ENCODE data around the gene DCC. TPM values are rescaled to one million over a fixed set of nuclear protein-coding genes. Genes with fewer than 3 reads are reported as not detected.

Gene DCC
- total RNA-seq, 1 donor from 2014 or later, result under 0.01 TPM

DNA sequence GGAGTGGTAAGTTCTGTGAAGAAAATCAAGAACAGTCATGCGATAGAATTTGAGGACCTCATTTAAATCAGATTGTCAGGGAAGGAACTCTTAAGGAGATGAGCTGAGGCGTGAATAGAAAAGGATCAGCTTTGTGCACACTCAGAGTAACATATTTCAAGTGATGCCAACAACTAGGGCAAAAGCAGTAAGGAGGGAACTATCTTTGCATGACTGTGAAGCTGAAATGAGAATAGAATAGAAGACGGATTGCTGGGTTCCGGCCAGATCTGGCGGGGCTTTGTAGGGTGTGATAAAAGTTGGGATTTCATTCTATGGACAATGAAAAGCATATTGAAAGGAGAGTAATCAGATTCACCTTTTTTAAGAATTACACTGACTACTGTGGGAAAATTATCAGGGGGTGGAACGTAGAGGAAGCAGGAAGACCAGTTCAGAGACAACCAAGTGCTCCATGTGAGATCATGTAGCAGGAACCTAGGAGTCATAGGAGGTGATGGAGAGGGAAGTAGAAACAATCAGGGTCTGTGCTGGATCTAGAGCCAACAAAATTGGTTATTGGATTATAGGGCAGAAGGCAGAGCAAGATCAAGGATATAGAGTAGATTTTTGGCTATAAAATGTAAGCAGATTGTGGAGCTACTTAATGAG lies 884.3 kb downstream of the DCC start:
- no peaks in the 10 kb centered on the region for H3K36me3 ChIP-seq (ENCODE audit: control insufficient read depth in 3 of 3, insufficient read depth in 3 of 3, low read length in 3 of 3)
- no peaks in the 10 kb centered on the region for H3K4me1 ChIP-seq (ENCODE audit: control insufficient read depth in 3 of 3, insufficient read depth in 3 of 3, low read length in 3 of 3)
- no peak overlapping the region for H3K27ac ChIP-seq (ENCODE audit: low read depth, low read length)
- H3K9me3 ChIP-seq (ENCODE audit: control insufficient read depth in 3 of 3, low read length in 3 of 3), result no peaks in the 10 kb centered on the region
- H3K27me3 ChIP-seq (ENCODE audit: control insufficient read depth in 3 of 3, insufficient read depth in 3 of 3, low read length in 3 of 3), result no peaks in the 10 kb centered on the region
- no peak overlapping the region for H3K4me3 ChIP-seq (ENCODE audit: low read length in 3 of 3)
- no peak overlapping the region for H3K9ac ChIP-seq (ENCODE audit: low read depth in 1 of 3, low read length in 3 of 3)

- H3K9me3 ChIP-seq (ENCODE audit: control insufficient read depth in 3 of 3, low read length in 3 of 3), result no peaks in the 10 kb centered on the region
- no peak overlapping the region for H3K9ac ChIP-seq (ENCODE audit: low read depth in 1 of 3, low read length in 3 of 3)
- no peaks in the 10 kb centered on the region for H3K4me1 ChIP-seq (ENCODE audit: control insufficient read depth in 3 of 3, insufficient read depth in 3 of 3, low read length in 3 of 3)
- no peak overlapping the region for H3K4me3 ChIP-seq (ENCODE audit: low read length in 3 of 3)
- no peaks in the 10 kb centered on the region for H3K27me3 ChIP-seq (ENCODE audit: control insufficient read depth in 3 of 3, insufficient read depth in 3 of 3, low read length in 3 of 3)
- no peak overlapping the region for H3K27ac ChIP-seq (ENCODE audit: low read depth, low read length)
- no peaks in the 10 kb centered on the region for H3K36me3 ChIP-seq (ENCODE audit: control insufficient read depth in 3 of 3, insufficient read depth in 3 of 3, low read length in 3 of 3)
These were observed 885.7 kb downstream of the DCC start for GRCh38 chr18:53225567-53226325.

- Histone ChIP-seq H3K36me3 (ENCODE audit: control insufficient read depth in 3 of 3, insufficient read depth in 3 of 3, low read length in 3 of 3) (no peaks in the 10 kb centered on the region), H3K9me3 (ENCODE audit: control insufficient read depth in 3 of 3, low read length in 3 of 3) (no peaks in the 10 kb centered on the region), H3K9ac (ENCODE audit: low read depth in 1 of 3, low read length in 3 of 3) (no peak overlapping the region), H3K4me3 (ENCODE audit: low read length in 3 of 3) (no peak overlapping the region), H3K27me3 (ENCODE audit: control insufficient read depth in 3 of 3, insufficient read depth in 3 of 3, low read length in 3 of 3) (no peaks in the 10 kb centered on the region), H3K4me1 (ENCODE audit: control insufficient read depth in 3 of 3, insufficient read depth in 3 of 3, low read length in 3 of 3) (no peaks in the 10 kb centered on the region), H3K27ac (ENCODE audit: low read depth, low read length) (no peak overlapping the region)
These were observed 894.6 kb downstream of the DCC start for GRCh38 chr18:53234610-53235009.

GRCh38 chr18:53241161-53241560 lies 901.2 kb downstream of the DCC start:
- no peaks in the 10 kb centered on the region for H3K27me3 ChIP-seq (ENCODE audit: control insufficient read depth in 3 of 3, insufficient read depth in 3 of 3, low read length in 3 of 3)
- H3K9me3 ChIP-seq (ENCODE audit: control insufficient read depth in 3 of 3, low read length in 3 of 3), result no peaks in the 10 kb centered on the region
- no peak overlapping the region for H3K4me3 ChIP-seq (ENCODE audit: low read length in 3 of 3)
- H3K4me1 ChIP-seq (ENCODE audit: control insufficient read depth in 3 of 3, insufficient read depth in 3 of 3, low read length in 3 of 3), result no peaks in the 10 kb centered on the region
- no peak overlapping the region for H3K27ac ChIP-seq (ENCODE audit: low read depth, low read length)
- no peaks in the 10 kb centered on the region for H3K36me3 ChIP-seq (ENCODE audit: control insufficient read depth in 3 of 3, insufficient read depth in 3 of 3, low read length in 3 of 3)
- H3K9ac ChIP-seq (ENCODE audit: low read depth in 1 of 3, low read length in 3 of 3), result no peak overlapping the region

DNA sequence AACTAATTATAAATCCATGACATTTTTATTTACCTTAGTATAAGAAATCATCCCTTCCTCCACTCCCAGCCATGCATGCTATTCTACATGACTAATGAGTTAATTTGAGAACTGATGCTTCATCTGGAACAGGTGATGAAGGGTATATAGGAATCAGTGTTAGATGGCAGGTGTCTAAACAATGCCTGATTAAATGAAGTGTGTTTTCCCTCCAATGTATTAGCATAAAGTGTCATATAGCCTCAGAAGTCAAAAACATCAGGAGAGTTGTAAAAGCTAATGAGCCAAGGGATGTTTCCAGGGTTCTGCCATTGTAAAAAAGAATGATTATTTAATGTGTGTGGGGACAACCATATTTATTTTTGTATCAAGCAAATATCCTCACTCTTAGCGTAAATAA lies 913.8 kb downstream of the DCC start:
- H3K27me3 ChIP-seq (ENCODE audit: control insufficient read depth in 3 of 3, insufficient read depth in 3 of 3, low read length in 3 of 3), result no peaks in the 10 kb centered on the region
- no peak overlapping the region for H3K27ac ChIP-seq (ENCODE audit: low read depth, low read length)
- no peaks in the 10 kb centered on the region for H3K4me1 ChIP-seq (ENCODE audit: control insufficient read depth in 3 of 3, insufficient read depth in 3 of 3, low read length in 3 of 3)

GRCh38 chr18:53254265-53254664 lies 914.3 kb downstream of the DCC start:
- no peak overlapping the region for H3K27ac ChIP-seq (ENCODE audit: low read depth, low read length)
- no peak overlapping the region for H3K9ac ChIP-seq (ENCODE audit: low read depth in 1 of 3, low read length in 3 of 3)
- no peaks in the 10 kb centered on the region for H3K4me1 ChIP-seq (ENCODE audit: control insufficient read depth in 3 of 3, insufficient read depth in 3 of 3, low read length in 3 of 3)
- H3K9me3 ChIP-seq (ENCODE audit: control insufficient read depth in 3 of 3, low read length in 3 of 3), result no peaks in the 10 kb centered on the region
- H3K27me3 ChIP-seq (ENCODE audit: control insufficient read depth in 3 of 3, insufficient read depth in 3 of 3, low read length in 3 of 3), result no peaks in the 10 kb centered on the region
- H3K4me3 ChIP-seq (ENCODE audit: low read length in 3 of 3), result no peak overlapping the region
- no peaks in the 10 kb centered on the region for H3K36me3 ChIP-seq (ENCODE audit: control insufficient read depth in 3 of 3, insufficient read depth in 3 of 3, low read length in 3 of 3)

More for the DNA sequence above, 913.8 kb downstream of the DCC start:
- no peaks in the 10 kb centered on the region for H3K36me3 ChIP-seq (ENCODE audit: control insufficient read depth in 3 of 3, insufficient read depth in 3 of 3, low read length in 3 of 3)
- no peak overlapping the region for H3K4me3 ChIP-seq (ENCODE audit: low read length in 3 of 3)
- no peak overlapping the region for H3K9ac ChIP-seq (ENCODE audit: low read depth in 1 of 3, low read length in 3 of 3)
- no peaks in the 10 kb centered on the region for H3K9me3 ChIP-seq (ENCODE audit: control insufficient read depth in 3 of 3, low read length in 3 of 3)

DNA sequence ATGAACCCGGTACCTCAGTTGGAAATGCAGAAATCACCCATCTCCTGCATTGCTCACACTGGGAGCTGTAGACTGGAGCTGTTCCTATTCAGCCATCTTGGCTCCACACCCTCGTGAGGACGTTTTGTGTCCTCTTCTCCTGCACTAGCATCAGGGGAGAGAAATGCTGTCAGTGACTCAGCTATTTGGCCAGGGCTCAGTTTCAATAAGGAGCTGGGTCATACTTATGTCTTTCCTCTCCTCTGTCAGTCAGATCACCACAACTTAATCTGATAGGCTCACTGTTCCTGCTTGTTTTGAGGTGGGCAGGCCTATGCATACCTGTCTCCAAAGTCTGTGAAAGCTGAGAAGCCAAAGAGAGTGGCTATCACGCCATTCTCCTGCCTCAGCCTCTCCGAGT lies 921.2 kb downstream of the DCC start:
- Histone ChIP-seq H3K27ac (ENCODE audit: low read depth, low read length) (no peak overlapping the region), H3K4me1 (ENCODE audit: control insufficient read depth in 3 of 3, insufficient read depth in 3 of 3, low read length in 3 of 3) (no peaks in the 10 kb centered on the region), H3K9ac (ENCODE audit: low read depth in 1 of 3, low read length in 3 of 3) (no peak overlapping the region), H3K27me3 (ENCODE audit: control insufficient read depth in 3 of 3, insufficient read depth in 3 of 3, low read length in 3 of 3) (no peaks in the 10 kb centered on the region), H3K9me3 (ENCODE audit: control insufficient read depth in 3 of 3, low read length in 3 of 3) (peaks cover 0 to 3% (median 0%) of the 10 kb centered on the region in 3 donors), H3K4me3 (ENCODE audit: low read length in 3 of 3) (no peak overlapping the region), H3K36me3 (ENCODE audit: control insufficient read depth in 3 of 3, insufficient read depth in 3 of 3, low read length in 3 of 3) (no peaks in the 10 kb centered on the region)

GRCh38 chr18:53266850-53267249 lies 926.9 kb downstream of the DCC start:
- no peak overlapping the region for H3K4me3 ChIP-seq (ENCODE audit: low read length in 3 of 3)
- no peaks in the 10 kb centered on the region for H3K9me3 ChIP-seq (ENCODE audit: control insufficient read depth in 3 of 3, low read length in 3 of 3)
- H3K27me3 ChIP-seq (ENCODE audit: control insufficient read depth in 3 of 3, insufficient read depth in 3 of 3, low read length in 3 of 3), result no peaks in the 10 kb centered on the region
- H3K9ac ChIP-seq (ENCODE audit: low read depth in 1 of 3, low read length in 3 of 3), result no peak overlapping the region
- no peaks in the 10 kb centered on the region for H3K36me3 ChIP-seq (ENCODE audit: control insufficient read depth in 3 of 3, insufficient read depth in 3 of 3, low read length in 3 of 3)
- no peaks in the 10 kb centered on the region for H3K4me1 ChIP-seq (ENCODE audit: control insufficient read depth in 3 of 3, insufficient read depth in 3 of 3, low read length in 3 of 3)
- H3K27ac ChIP-seq (ENCODE audit: low read depth, low read length), result no peak overlapping the region

- Histone ChIP-seq H3K9me3 (ENCODE audit: control insufficient read depth in 3 of 3, low read length in 3 of 3) (no peaks in the 10 kb centered on the region), H3K36me3 (ENCODE audit: control insufficient read depth in 3 of 3, insufficient read depth in 3 of 3, low read length in 3 of 3) (no peaks in the 10 kb centered on the region), H3K27me3 (ENCODE audit: control insufficient read depth in 3 of 3, insufficient read depth in 3 of 3, low read length in 3 of 3) (no peaks in the 10 kb centered on the region), H3K4me3 (ENCODE audit: low read length in 3 of 3) (no peak overlapping the region), H3K4me1 (ENCODE audit: control insufficient read depth in 3 of 3, insufficient read depth in 3 of 3, low read length in 3 of 3) (no peaks in the 10 kb centered on the region), H3K9ac (ENCODE audit: low read depth in 1 of 3, low read length in 3 of 3) (no peak overlapping the region), H3K27ac (ENCODE audit: low read depth, low read length) (no peak overlapping the region)
These were observed 928.5 kb downstream of the DCC start for GRCh38 chr18:53268455-53268854.

DNA sequence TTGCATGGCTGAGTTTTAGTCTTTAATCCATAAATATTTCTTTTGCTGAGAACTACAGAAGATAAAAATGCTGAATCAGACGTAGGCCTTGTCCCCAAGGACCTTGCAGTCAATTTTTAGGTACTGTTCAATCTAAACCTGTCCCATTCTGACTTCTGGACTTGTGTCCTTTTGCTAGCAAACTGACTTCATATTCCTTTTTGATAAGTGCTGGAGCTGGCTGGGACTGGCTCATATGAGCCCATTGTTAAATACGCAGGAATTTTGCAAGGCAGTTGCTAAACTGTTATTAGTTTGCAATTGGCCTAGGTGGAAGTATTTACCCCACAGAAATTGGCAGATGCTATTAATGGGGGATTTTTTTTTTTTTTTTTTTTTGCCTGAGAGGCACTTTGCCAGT lies 941.4 kb downstream of the DCC start:
- Histone ChIP-seq H3K9ac (ENCODE audit: low read depth in 1 of 3, low read length in 3 of 3) (no peak overlapping the region), H3K4me1 (ENCODE audit: control insufficient read depth in 3 of 3, insufficient read depth in 3 of 3, low read length in 3 of 3) (no peaks in the 10 kb centered on the region), H3K27ac (ENCODE audit: low read depth, low read length) (no peak overlapping the region), H3K9me3 (ENCODE audit: control insufficient read depth in 3 of 3, low read length in 3 of 3) (no peaks in the 10 kb centered on the region), H3K36me3 (ENCODE audit: control insufficient read depth in 3 of 3, insufficient read depth in 3 of 3, low read length in 3 of 3) (no peaks in the 10 kb centered on the region), H3K27me3 (ENCODE audit: control insufficient read depth in 3 of 3, insufficient read depth in 3 of 3, low read length in 3 of 3) (no peaks in the 10 kb centered on the region), H3K4me3 (ENCODE audit: low read length in 3 of 3) (no peak overlapping the region)
